ENCODE measurements around the gene MCHR1.

The MCHR1 gene, protein sequence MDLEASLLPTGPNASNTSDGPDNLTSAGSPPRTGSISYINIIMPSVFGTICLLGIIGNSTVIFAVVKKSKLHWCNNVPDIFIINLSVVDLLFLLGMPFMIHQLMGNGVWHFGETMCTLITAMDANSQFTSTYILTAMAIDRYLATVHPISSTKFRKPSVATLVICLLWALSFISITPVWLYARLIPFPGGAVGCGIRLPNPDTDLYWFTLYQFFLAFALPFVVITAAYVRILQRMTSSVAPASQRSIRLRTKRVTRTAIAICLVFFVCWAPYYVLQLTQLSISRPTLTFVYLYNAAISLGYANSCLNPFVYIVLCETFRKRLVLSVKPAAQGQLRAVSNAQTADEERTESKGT

DNA sequence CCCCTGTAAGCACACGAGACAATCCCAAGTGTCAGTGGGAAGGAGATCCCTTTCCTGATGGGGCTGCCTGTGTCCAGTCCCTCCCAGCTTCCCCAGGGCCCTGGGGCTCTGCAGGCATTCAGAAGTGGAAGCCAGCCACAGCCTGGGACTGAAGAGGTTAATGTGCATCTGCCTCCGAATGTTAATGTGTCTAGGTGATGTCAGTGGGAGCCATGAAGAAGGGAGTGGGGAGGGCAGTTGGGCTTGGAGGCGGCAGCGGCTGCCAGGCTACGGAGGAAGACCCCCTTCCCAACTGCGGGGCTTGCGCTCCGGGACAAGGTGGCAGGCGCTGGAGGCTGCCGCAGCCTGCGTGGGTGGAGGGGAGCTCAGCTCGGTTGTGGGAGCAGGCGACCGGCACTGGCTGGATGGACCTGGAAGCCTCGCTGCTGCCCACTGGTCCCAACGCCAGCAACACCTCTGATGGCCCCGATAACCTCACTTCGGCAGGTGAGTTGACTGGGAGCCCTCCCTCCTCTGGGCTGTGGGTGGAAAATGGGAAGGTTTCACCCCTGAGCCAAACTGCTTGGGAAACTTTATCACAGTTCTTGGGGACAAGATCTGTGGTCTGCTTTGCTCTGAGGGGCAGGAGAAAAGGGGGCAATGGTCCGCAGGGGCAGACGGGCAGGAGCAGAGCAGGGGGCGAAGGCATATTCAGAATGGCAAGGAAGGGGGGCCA is at the start of gene MCHR1:
Gene MCHR1, plus strand, starts transcription at position 236 of the 715 bp plus-strand sequence. Its CDS starts 169 bp downstream, at position 405.
- no peak for DNase-seq (ENCODE audit: low spot score)

DNA sequence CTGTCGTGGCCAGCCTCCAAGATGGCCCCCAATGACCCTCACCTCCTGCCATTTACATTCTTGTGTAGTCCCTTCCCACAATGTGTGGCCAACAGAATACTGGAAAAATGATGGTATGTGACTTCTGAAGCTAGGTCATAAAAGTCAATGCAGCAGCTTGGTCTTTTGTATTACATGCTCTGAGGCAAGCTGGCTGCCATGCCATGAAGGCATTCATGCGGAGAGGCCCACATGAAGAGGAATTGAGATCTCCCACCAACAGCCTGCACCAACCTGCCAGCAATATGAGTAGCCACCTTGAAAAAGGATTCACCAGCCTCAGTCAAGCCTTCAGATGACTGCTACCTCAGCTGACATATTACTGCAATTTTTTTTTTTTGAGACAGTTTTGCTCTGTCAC is 47.4 kb upstream of the MCHR1 start:
- no peak for DNase-seq (ENCODE audit: low spot score)

DNA sequence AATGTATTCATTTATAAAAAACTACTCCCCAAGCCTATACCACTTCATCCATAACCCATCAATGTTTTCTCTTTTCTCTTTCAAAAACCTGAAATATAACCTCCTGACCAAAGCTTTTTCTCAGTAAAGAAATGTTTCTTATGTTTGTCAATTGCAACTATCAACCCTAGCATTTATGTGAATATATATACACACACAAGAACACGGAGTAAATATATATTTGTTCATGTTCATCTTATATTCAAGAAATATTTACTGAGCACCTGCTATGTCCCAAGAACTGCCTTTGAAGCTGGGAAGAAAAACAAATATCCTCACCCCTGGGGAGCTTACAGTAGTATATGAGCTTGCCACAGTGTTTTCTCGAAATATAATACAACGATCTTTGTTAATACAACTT is 46.2 kb upstream of the MCHR1 start:
- no peak for DNase-seq (ENCODE audit: low spot score)

DNA sequence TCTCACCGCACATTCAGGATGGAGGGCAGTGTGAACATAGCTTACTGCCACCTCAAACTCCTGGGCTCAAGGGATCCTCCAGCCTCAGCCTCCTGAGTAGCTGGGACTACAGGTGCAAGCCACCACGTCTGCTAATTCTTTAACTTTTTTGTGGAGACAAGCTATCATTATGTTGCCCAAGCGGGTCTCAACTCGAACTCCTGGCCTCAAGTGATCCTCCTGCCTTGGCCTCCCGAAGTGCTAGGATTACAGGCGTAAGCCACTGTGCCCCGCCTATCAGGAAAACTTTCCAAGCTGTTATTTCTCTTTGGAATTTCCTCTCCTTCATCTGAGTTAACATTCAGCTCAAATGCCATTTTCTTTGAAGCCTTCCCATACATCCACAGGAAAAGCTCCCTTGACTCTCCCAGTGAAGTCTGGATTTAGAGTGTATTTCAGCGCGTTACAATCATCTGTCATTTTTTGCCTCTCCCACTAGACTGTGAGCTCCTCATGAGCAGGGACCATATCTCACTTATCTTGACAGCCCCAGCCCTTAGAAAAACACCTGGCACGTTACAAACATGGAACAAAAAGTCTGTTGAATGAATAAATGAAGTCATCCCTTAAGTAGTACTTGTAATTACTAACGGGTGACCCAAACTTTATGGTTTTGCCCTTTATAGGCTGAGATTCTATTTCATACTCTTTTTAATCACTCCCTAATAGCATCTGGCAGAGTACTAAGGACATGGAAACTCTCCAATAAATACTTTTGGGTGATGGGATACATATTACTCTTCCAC is 45.0 kb upstream of the MCHR1 start:
- DNase-seq (ENCODE audit: low spot score), result no peak

DNA sequence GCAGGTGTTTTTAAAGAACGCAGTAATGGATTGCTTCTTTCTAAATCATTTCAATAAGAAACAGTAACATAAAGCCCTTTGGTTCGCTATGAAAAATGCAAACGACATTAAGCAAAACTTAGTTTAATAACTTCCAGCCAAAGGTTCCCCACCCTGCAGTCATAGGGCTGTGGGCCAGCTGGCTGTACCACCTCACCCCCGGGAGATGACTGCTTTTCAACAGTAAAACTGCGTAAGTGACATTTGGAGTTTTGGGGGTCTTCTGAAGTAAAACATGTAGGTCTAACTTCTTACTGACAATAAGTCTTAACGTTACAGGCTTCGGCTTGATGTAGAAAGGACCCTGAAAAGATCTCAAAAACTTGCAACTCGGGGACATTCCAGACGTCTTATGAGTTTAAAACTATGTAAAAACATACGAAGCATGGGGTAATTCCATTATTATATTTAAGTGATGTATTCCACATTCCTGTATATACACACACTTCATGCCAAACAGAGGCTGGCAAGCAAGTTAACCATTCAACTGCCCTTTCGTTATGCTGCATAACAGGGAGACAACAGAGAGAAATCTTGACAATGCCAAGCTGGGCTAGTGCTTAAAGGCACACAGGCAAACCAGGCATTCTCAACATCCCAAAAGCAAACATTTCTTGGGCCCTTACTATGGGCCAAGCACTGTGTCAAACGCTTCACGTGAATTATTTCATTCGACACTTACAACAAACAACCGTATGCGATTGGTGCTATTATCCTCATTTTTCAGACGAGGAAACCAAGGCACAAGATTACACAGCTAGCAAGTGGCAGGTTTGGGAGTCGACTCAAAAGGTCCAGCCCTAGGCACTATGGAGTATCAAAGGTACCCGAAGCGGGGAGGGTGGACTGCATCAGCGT is 44.0 kb upstream of the MCHR1 start:
- no peak for DNase-seq (ENCODE audit: low spot score)

DNA sequence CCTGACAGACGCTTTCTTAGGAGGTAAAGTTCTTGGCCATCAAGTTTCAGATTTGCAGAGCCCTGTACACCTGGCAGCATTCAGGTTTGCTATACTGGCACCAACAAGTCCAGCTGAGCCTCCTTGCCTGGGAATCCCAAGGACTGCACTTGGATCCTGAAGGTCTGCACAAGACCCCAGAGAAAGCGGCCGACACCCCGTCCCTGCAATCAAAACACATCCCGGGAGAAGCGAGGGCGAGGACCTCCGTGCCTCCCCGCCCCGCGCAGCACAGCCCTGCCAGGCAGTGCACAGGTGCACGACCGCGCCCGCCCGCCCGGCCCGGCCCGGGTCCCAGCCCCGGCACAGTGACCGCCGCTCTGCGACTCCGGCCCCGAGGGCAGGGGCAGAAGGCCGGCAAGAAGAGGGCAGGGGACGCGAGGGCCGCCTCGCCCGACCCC is 43.3 kb upstream of the MCHR1 start:
- DNase-seq (ENCODE audit: low spot score), result no peak

DNA sequence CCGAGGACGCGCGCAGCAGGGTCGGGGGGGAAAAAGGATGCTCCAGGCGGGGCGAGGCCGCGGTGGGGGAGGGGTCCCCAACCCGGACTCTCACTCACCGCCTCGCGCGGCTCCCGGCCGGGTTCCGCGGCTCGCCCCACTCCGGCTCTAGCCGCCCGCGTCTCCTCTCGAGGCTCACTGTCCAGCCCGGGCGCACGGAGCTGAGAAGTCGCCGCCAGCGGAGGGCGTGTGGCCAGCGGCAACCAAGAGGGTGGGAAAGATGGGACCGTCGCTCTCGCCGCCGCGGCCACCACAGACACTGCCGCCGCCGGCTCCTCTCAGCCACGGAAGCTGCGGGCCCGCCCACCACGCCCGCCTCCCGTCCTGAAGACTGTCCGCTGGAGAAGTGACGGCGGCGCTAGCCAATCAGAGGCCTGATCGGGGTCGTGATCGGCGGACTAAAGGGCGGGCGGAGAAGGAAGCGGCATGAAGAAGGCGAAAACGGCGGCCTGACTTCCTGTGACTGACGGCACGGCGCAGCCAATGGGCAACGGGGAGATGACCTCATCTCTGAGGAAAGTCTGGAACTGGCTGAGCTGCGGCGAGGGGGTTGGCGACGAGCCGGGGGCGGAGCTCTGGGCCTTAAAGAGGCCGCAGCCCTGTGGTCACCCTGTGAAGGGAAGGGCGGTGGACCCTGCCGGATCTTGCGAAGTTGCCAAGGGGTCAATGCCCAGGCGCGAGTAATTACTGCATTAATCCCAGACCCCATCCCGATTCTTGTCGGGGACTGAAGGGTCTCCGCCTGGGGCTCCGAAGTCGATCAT is 42.7 kb upstream of the MCHR1 start, which contains the start of gene MRTFA:
Gene MRTFA, minus strand, starts transcription at position 340 of the 803 bp plus-strand sequence.
- DNase-seq (ENCODE audit: low spot score), result peak; percentile 100

DNA sequence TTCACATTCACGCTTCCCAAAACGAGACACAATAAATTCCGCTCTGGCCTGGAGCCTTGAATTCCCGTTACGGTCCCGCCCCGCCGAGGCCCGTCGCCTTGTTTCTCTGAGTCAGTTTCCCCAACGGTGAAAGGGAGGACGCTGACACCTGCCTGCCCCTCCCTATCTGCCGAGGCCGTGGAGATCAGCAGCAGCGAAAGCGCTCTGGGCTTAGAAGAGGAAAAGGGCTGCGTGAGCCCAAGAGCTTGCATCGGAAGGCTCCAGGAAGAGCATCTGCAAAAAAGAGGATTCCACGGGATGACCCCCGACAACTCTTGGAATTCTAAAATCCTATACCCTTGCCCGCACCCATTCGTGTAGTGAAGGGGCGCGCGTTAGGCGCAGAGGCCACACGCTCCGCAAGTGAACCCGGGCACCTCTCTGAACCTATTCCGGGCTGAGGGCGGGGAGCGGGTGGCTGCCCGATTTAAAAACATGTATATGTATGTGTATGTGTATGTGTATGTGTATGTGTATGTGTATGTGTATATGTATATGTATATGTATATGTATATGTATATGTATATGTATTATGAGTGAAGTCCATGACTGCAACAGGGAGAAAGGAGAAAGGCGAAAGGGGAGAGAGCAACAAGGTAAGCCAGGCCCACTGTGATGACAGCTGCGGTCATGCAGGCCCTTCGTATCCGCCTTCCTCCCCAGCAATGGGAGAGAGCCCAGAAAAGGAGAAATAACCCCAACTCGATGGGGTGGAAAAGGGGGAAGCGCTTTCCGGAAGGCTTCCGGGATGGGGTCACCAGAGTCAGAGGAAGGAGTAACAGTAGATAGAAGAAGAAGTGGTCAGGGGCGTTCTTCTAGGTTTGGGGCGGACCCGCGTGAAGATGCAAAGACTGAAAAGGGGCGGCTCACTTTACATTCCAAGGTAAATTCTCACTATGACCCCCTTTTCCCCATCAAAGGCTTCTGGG is 41.8 kb upstream of the MCHR1 start:
- peak; percentile 44 for DNase-seq (ENCODE audit: low spot score)

DNA sequence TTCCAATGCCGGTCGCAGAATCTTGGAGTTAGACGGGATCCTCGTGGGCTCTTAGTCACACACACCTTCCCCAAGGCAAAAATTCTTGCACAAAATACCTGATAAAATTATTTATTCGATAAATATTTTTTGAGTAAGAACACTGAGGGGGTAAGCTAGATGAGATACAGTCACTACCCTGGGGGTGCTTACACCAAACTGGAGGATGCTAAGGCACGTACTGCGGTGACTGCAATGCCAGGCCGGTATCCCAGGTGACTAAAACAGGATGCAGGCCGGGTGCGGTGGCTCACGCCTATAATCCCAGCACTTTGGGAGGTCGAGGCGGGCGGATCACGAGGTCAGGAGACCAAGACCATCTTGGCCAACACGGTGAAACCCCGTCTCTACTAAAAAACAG is 41.0 kb upstream of the MCHR1 start:
- no peak for DNase-seq (ENCODE audit: low spot score)

DNA sequence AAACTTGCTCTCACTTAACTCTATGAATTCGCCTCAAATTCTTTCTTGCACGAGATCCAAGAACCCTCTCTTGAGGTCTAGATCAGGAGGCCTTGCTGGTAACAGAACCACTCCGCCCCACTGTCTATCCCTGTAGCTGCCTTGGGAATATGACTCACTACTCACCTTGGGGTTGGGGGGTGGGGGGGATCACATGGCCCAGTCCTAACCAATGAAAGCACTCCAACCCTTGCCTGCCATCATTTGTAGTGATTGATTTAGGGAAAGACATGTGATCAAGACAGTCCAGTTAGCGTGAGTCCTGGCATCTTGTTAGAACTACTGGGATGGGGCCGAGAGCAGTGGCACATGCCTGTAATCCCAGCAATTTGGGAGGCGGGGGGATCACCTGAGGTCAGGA is 38.0 kb upstream of the MCHR1 start:
- DNase-seq (ENCODE audit: low spot score), result no peak

DNA sequence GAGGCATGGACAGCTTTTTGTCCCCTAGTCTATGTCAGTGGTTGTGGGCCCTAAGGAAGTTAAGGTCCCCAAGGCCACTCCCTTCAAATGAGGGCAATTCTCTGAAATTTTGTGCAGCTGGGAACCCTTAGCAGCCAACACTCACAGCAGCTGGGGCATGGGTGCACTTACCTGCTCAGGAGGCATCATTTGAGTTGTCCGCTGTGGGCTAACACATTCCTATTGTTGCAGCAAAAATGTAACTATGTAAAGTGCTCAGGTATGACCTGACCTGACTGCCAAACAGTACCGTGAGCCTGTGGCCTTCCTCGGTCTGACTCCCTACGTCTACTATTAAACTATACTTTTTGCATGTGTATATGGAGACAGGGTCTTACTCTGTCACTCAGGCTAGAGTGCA is 37.0 kb upstream of the MCHR1 start:
- DNase-seq (ENCODE audit: low spot score), result no peak

DNA sequence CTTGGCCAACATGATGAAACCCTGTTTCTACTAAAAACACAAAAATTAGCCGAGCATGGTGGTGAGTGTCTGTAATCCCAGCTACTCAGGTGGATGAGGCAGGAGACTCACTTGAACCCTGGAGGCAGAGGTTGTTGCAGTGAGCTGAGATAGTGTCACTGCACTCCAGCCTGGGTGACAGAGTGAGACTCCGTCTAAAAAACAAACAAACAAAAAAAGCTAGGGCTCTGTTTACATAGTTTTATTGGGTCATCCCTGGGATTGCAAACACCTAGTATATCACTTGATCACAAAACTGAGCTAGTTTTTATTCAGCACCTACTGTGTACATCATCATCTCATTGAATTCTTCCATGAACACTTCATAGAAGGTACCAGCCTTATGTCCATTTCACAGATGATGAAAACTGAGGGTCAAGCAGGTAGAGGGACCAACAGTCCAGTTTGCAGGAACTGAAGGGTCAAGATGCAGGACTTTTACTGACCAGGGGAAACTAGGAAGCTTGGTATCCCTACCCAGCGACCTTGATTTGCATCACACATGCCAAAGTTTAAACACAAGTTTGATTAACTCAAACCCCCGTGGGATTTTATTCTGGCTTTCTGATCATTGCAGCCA is 33.6 kb upstream of the MCHR1 start:
- no peak for DNase-seq (ENCODE audit: low spot score)

DNA sequence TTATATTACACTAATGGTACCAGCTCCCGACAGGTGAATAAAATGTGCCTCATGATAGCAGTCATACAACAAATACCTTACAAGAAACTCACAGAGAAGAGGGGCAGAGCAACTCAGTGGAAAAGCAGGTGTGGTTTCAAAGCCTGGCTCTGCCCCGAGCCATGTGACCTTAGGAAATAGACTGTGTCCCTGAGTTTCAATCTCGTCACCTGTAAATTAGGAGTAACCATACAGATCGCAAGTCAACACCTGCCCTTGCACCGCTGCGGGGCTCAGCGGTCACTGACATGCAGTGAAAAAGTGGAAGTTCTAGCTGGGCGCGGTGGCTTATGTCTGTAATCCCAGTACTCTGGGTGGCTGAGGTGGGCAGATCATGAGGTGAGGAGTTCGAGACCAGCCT is 30.9 kb upstream of the MCHR1 start:
- no peak for DNase-seq (ENCODE audit: low spot score)

DNA sequence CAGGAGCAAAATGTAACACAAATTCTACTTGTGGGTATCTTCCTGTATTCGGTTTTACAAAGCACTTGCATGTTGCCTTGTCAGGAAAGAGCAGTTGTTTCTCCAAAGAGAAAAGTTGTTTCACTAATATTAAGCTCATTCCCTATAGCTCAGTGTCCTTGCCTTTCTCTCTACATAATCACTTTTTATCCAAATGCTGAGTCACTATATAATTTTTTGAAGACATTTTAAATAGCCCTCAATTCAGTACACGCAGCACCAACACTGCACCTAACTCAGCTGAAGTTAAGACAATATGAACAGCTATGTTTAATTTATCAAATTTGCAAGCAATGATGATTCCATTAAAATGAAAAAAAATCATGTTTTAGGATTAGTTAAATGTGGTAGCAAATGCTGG is 28.2 kb upstream of the MCHR1 start:
- DNase-seq (ENCODE audit: low spot score), result no peak

DNA sequence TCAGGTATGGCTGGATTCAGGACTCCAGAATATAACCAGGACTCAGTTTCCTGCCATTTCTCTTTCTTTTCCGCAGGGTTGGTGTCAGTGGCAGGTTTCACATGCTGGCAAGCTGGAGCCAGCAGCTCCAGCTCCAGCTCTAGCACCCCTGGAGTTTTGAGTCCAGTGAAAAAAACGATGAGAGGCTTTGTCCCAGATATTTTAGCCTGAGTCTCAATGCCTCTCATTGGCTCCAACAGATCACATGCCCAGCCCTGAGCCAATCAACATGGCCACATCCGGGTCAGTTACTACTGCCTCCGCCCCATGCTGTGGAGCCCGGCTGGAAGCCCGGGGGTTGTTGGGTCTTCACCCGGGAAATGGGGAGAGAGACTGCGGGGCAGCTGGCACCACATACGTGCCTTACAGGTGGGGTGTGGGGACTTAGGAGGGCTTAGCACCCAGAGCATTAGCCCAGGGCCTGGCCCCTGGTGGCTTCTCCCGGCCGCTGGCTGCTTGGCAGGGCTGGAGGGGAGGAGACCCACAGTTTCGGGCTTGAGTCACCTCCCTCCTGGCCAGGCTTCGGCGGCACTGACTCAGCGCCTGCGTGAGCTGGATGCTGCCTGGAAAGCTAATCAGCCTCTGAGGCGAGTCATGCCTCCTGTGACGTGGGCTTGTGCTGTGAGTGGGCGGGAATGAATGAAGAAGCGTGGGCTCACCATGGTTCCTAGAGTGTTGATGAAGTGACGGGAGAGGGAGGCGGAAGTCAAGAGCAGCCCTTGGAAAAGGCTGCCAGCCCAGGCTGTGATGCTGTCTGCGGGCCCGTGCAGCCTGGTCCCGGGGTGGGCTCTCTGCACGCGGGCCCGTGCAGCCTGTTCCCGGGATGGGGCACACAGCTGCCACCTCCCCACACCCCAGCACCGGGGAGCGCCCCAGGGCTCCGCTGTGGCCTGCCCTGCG is 27.5 kb upstream of the MCHR1 start:
- DNase-seq (ENCODE audit: low spot score), result peak; percentile 91

DNA sequence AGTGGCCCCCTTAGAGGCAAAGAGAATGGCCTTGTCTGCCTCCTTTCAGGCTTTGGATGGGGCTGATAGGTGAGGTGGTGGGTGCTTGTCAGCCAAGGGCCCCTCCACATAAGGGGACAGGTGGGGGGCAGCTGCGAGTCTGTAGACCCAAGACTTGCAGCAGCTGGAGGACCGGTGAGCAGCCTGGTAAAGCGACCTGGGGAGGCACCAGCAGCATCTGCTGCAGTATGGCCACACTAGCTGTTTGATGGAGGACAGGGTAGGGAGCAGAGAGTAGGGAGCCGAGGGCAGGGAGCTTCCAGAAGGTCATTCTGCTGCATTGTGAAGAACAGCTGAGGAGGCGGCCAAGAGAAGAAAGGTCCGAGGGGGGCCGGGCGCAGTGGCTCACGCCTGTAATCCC is 25.9 kb upstream of the MCHR1 start:
- DNase-seq (ENCODE audit: low spot score), result no peak

DNA sequence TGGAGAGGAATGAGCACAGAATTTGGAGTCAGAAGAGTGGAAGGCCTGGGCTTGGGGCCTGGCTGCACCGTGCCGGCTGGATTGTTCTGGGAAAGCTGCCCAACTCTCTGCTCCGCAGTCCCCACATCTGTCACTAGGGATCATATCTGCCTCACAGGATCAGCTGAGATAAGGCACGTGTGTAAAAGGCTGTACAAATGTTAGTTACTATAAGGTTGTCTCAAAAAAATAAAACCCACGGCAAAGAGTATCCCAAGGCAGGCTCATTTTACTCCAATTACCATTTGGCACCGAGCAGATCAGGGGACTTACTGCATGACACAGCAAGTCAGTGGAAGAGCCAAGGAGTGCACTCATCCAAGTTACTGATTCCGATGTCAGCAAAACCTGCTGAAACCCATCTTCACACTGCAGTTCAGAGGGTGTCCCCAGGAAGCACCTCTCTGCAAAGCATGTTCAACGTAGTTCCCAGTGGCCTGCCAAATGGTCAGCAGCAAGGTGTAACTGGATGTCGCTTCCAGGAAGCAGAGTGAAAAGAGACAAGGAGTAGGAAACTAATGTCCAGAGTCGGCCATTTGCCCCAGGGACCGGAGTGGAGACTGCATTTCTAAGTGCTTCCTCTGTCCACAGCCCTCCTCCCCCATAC is 24.6 kb upstream of the MCHR1 start:
- no peak for DNase-seq (ENCODE audit: low spot score)

Measured in activated CD4-positive, alpha-beta T cell treated with anti-CD3 and anti-CD28 coated beads, Interleukin-2, Interleukin-4, amounts not matched to agents 100 ng/mL and 50 ng/mL, durations not matched to agents 16 hours and 8 hours (primary cell).